ENCODE results near the gene CCDC12. TPM values are rescaled to one million over a fixed set of nuclear protein-coding genes. Genes with fewer than 3 reads are reported as not detected.

The CCDC12 gene
- total RNA-seq, 1 donor from 2014 or later, result 41.4 TPM

DNA sequence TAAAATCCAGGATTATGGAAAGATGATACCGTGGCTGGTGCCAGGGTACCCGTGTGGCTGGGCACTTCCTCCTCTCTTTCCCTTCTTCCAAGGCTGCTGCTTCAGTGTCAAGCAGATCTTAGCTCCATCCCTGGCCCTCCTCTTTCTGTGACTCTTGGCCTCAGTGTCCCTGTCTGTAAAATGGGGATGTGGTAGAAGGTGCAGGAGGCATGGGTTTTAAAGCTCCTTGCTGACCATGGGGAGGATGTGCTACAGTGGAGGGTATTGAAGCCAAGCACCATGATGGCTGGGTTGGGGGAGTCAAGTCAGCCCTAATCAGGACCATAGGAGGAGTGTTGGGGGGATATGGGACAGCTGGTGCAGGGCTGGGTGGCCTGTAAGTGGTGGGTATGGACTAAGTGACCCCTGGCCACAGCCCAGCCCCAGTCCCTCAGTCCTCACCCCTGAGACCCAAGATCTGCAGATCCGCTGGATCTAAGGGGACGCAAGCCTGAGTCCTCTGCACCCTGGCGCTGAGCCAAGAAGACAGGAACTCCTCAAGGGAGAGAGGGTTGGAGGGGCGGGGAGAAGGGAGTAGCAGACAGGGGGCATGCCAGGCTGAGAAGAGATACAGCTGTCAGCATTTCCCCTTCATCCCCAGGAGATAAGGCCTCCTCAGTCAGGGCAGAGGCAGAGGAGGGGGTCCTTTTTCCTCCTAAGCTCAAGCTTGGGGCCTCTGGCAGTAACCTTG, 87.0 kb downstream of the CCDC12 start:
- Mint-ChIP-seq H3K27ac (ENCODE audit: unreplicated experiment) (no peak overlapping the region), H3K36me3 (ENCODE audit: unreplicated experiment) (no peaks in the 10 kb centered on the region), H3K4me3 (ENCODE audit: unreplicated experiment) (no peak overlapping the region), H3K27me3 (ENCODE audit: unreplicated experiment) (peaks cover 23% of the 10 kb centered on the region), H3K9me3 (ENCODE audit: unreplicated experiment) (peaks cover 4% of the 10 kb centered on the region), H3K4me1 (ENCODE audit: low read depth, unreplicated experiment) (peaks cover 1% of the 10 kb centered on the region)
- no peak for DNase-seq
- TF ChIP-seq, protein P1, sequence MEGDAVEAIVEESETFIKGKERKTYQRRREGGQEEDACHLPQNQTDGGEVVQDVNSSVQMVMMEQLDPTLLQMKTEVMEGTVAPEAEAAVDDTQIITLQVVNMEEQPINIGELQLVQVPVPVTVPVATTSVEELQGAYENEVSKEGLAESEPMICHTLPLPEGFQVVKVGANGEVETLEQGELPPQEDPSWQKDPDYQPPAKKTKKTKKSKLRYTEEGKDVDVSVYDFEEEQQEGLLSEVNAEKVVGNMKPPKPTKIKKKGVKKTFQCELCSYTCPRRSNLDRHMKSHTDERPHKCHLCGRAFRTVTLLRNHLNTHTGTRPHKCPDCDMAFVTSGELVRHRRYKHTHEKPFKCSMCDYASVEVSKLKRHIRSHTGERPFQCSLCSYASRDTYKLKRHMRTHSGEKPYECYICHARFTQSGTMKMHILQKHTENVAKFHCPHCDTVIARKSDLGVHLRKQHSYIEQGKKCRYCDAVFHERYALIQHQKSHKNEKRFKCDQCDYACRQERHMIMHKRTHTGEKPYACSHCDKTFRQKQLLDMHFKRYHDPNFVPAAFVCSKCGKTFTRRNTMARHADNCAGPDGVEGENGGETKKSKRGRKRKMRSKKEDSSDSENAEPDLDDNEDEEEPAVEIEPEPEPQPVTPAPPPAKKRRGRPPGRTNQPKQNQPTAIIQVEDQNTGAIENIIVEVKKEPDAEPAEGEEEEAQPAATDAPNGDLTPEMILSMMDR (IDR thresholded peaks at IDR 0.05; ENCODE audit: partially characterized antibody, unreplicated experiment), result no peak

DNA sequence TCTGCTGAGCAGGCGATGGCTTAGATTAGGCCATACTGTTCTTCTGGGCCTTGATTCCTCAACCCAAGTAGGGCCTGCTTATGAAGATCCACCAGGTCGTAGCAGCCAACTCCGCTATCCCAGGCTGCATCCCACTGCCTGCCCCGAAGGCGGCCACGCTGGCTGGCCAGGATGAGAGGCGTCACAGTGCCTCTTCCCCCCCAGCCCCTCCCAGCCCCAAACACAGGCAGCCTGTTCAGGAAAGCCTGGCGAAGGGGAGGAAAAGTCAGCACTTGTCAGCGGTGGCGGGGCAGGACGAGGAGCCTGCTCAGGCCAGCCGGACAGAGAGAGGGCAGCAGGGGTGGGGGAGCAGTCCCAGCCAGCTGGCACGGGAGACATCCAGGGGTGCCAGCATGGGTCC, 87.8 kb downstream of the CCDC12 start:
- no peak for DNase-seq

DNA sequence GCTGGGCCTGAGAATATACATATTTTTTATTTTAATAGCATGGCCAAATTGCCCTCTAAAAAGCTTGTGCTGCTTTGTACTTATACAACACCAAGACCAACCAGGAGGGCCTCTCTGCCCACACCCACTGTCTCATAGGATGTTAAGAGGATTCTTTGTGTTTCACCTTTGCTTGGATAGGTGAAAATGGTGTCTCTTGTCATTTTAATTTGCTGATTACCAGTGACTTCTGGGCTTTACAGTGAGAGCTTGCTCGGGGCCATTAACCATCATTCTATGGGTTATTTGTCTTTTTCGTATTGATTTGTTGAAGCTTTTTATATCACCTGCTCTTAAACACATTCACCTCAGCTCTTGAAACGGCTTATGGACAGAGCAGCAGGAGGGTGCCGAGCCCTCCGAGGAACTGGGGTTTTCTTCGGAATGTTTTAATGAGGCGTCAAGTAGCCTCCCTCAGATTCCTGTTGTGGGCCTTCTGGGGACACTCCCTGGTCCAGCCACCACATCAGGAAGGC, 88.5 kb downstream of the CCDC12 start:
- H3K9me3 Mint-ChIP-seq (ENCODE audit: unreplicated experiment), result peaks cover 3% of the 10 kb centered on the region
- TF ChIP-seq, protein P1 (IDR thresholded peaks at IDR 0.05; ENCODE audit: partially characterized antibody, unreplicated experiment), result no peak
- H3K4me1 Mint-ChIP-seq (ENCODE audit: low read depth, unreplicated experiment), result peaks cover 1% of the 10 kb centered on the region
- H3K27ac Mint-ChIP-seq (ENCODE audit: unreplicated experiment), result no peak overlapping the region
- no peaks in the 10 kb centered on the region for H3K36me3 Mint-ChIP-seq (ENCODE audit: unreplicated experiment)
- no peak for DNase-seq
- H3K27me3 Mint-ChIP-seq (ENCODE audit: unreplicated experiment), result peaks cover 25% of the 10 kb centered on the region
- no peak overlapping the region for H3K4me3 Mint-ChIP-seq (ENCODE audit: unreplicated experiment)

More for the DNA sequence above, 87.8 kb downstream of the CCDC12 start:
- H3K27me3 Mint-ChIP-seq (ENCODE audit: unreplicated experiment), result peaks cover 25% of the 10 kb centered on the region
- peaks cover 1% of the 10 kb centered on the region for H3K4me1 Mint-ChIP-seq (ENCODE audit: low read depth, unreplicated experiment)
- TF ChIP-seq, protein P1 (IDR thresholded peaks at IDR 0.05; ENCODE audit: partially characterized antibody, unreplicated experiment), result no peak
- no peaks in the 10 kb centered on the region for H3K36me3 Mint-ChIP-seq (ENCODE audit: unreplicated experiment)
- H3K4me3 Mint-ChIP-seq (ENCODE audit: unreplicated experiment), result no peak overlapping the region
- H3K27ac Mint-ChIP-seq (ENCODE audit: unreplicated experiment), result no peak overlapping the region
- H3K9me3 Mint-ChIP-seq (ENCODE audit: unreplicated experiment), result peaks cover 3% of the 10 kb centered on the region

GRCh38 chr3:46885612-46886011, 90.9 kb downstream of the CCDC12 start:
- H3K27me3 Mint-ChIP-seq (ENCODE audit: unreplicated experiment), result peaks cover 16% of the 10 kb centered on the region
- peaks cover 1% of the 10 kb centered on the region for H3K4me1 Mint-ChIP-seq (ENCODE audit: low read depth, unreplicated experiment)
- H3K36me3 Mint-ChIP-seq (ENCODE audit: unreplicated experiment), result no peaks in the 10 kb centered on the region
- H3K4me3 Mint-ChIP-seq (ENCODE audit: unreplicated experiment), result no peak overlapping the region
- H3K27ac Mint-ChIP-seq (ENCODE audit: unreplicated experiment), result no peak overlapping the region
- H3K9me3 Mint-ChIP-seq (ENCODE audit: unreplicated experiment), result no peaks in the 10 kb centered on the region
- TF ChIP-seq, protein P1 (IDR thresholded peaks at IDR 0.05; ENCODE audit: partially characterized antibody, unreplicated experiment), result no peak
- no peak for DNase-seq

- no peak overlapping the region for H3K4me3 Mint-ChIP-seq (ENCODE audit: unreplicated experiment)
- no peak for DNase-seq
- TF ChIP-seq, protein P1 (IDR thresholded peaks at IDR 0.05; ENCODE audit: partially characterized antibody, unreplicated experiment), result no peak
- H3K27ac Mint-ChIP-seq (ENCODE audit: unreplicated experiment), result no peak overlapping the region
- no peaks in the 10 kb centered on the region for H3K9me3 Mint-ChIP-seq (ENCODE audit: unreplicated experiment)
- peaks cover 17% of the 10 kb centered on the region for H3K27me3 Mint-ChIP-seq (ENCODE audit: unreplicated experiment)
- H3K36me3 Mint-ChIP-seq (ENCODE audit: unreplicated experiment), result no peaks in the 10 kb centered on the region
- H3K4me1 Mint-ChIP-seq (ENCODE audit: low read depth, unreplicated experiment), result peaks cover 1% of the 10 kb centered on the region
Observed at GRCh38 chr3:46884929-46885328, 91.6 kb downstream of the CCDC12 start.
